AG04449 (cell line): ENCODE results near the gene SV2A.

Experiments
- CTCF ChIA-PET: fragments of 350-600 bp; formaldehyde crosslinking; extraction: SDS; loops from one replicate; lab custom pipeline; 2021; ENCODE audit warnings: antibody characterized with exemption; lab: Yijun Ruan, JAX
- POLR2A ChIA-PET: fragments of 400-600, 350-600 bp; formaldehyde crosslinking; extraction: SDS; loops from one replicate; lab custom pipeline; 2020; ENCODE audit warnings: antibody characterized with exemption, inconsistent platforms; lab: Yijun Ruan, JAX
- DNase-seq: peaks from one replicate; pipeline ENCODE4 v3.0.0-alpha.2; 2010; ENCODE audit warnings: low read depth, low spot score
- H3K4me3 ChIP-seq: 2 replicates; pipeline ENCODE4 v1.5.1; 2011; ENCODE audit warnings: low read depth, mild to moderate bottlenecking, control low read depth, low read length
- TF ChIP-seq, protein P1 (sequence below): IDR thresholded peaks from one replicate; pipeline ENCODE4 v1.5.1; 2011; ENCODE audit warnings: mild to moderate bottlenecking, moderate library complexity, low read length, control low read depth, inconsistent platforms; ENCODE audit not compliant: insufficient read depth; ENCODE audit errors: missing control alignments

The SV2A gene

DNA sequence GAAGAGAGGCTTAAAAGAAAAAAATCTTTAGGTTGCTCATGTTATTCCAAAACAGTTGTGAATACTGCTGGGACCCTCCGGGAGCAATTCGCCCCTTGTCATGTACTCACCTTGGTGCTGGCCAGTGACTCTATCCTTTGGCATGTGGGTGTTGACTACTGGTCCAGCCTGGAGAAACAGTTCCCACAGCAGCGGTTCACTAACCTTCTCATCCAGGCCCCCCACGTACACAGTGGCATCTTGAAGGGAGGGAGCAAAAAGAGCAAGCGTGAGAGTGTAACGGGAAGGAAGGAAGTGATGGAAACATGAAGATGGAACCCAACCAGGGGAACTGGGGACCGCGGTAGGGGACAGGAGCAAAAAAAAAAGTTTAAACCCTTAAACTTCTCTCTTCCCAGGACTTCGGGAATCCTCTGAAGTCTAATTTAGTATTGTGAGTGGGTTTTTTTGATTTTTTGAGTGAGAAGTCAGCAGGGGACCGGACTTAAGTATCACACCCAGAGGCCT is 9.5 kb upstream of the SV2A start:
- peak overlapping the region; percentile 99 for H3K4me3 ChIP-seq
- TF ChIP-seq, protein P1, sequence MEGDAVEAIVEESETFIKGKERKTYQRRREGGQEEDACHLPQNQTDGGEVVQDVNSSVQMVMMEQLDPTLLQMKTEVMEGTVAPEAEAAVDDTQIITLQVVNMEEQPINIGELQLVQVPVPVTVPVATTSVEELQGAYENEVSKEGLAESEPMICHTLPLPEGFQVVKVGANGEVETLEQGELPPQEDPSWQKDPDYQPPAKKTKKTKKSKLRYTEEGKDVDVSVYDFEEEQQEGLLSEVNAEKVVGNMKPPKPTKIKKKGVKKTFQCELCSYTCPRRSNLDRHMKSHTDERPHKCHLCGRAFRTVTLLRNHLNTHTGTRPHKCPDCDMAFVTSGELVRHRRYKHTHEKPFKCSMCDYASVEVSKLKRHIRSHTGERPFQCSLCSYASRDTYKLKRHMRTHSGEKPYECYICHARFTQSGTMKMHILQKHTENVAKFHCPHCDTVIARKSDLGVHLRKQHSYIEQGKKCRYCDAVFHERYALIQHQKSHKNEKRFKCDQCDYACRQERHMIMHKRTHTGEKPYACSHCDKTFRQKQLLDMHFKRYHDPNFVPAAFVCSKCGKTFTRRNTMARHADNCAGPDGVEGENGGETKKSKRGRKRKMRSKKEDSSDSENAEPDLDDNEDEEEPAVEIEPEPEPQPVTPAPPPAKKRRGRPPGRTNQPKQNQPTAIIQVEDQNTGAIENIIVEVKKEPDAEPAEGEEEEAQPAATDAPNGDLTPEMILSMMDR = no peak
- no peak for DNase-seq
- CTCF ChIA-PET = no interaction called here
- POLR2A ChIA-PET = no interaction called here

DNA sequence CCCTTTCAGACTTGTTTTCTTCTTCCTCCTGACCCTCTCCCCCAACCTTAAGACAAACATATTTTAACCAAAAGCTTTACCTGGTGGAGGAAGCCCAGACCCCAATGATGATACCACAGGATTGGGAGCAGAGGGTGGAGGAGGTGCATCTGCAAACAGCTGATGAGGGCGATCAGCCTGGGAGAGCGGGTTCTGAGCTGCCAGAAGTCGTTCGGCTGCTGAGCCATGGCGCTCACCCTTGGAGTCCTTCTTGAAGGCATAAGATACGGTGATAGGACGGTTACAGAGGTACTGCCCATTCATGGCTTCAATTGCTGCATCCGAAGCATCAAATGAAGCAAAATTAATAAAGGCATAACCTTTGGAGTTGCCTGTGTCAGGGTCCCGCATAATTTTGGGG is 8.7 kb upstream of the SV2A start:
- no peak for DNase-seq
- POLR2A ChIA-PET = no interaction called here
- TF ChIP-seq, protein P1 = no peak
- CTCF ChIA-PET = no interaction called here
- peak overlapping the region; percentile 99 for H3K4me3 ChIP-seq

DNA sequence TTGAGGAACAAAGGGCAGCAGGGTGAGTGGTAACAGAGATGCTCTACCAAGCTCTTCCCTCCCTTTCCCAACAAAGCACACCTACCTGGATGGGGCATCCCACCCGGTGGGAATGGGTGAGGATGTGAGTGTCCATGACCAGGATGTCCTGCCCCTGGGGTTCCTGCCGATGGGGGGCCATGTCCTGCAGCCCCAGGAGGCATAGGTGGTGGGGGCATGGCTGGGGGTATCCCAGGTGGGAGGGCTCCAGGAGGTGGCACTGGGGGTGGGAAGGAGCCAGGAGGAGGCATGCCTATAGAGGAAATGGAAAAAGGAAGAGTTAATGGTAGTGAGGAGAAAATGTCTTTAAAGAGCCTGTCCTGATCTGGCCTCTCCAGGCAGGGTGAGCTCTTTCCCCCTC is 8.1 kb upstream of the SV2A start:
- DNase-seq = no peak
- ChIA-PET CTCF (interaction anchor here (1.0 to 1.4 kb wide), 2 partner anchors 14 to 38 kb away, joined by 3 to 4 read pairs; a partner anchor contains a TSS), POLR2A (no interaction called here)
- TF ChIP-seq, protein P1 = no peak
- no peak overlapping the region; the same call in 1 of the 2 replicates for H3K4me3 ChIP-seq

DNA sequence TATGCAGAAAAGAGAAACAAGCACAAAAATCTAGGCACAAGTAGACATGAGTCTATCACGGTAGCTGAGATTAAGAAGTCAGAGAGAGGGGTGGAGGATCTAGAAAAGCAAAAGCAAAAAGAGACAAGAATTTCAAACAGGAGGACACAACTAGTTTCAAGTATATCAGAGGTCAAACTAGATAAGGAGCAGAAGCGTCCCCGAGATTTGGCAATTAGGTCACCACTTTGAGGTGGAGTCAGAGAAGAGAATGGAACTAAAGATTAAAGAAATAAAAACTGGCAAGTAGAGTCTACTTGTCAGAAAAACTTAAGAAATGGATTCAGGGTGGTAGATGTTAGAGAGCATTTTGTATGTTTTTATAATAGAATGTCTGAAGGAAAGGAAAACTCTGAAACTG is 7.7 kb upstream of the SV2A start:
- CTCF ChIA-PET = interaction anchor here (1.0 to 1.4 kb wide), 2 partner anchors 15 to 37 kb away, joined by 3 to 4 read pairs; a partner anchor contains a TSS
- POLR2A ChIA-PET = no interaction called here
- no peak overlapping the region for H3K4me3 ChIP-seq
- no peak for DNase-seq
- TF ChIP-seq, protein P1 = no peak

DNA sequence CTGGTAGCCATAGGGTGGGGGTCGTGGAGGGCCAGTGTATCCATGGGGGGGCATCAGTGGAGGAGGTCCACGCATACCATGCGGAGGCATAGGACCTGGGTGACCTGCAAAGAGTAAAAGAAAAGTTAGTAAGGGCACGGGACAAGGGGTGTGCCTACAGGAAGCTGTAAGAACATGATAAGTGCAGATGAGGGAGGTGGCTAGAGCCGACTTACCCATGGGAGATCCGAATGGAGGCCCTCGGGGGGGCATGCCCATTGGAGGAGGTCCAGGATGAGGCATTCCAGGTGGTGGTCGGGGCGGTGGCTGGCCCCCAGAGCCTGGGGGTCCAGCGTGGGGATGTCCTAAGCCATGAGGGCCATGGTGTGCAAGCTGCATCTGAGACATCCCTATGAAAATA is 6.0 kb upstream of the SV2A start:
- POLR2A ChIA-PET = no interaction called here
- H3K4me3 ChIP-seq = no peak overlapping the region
- DNase-seq = no peak
- CTCF ChIA-PET = interaction anchor here (1.2 kb wide), 1 partner anchor 35 kb away, joined by 4 read pairs; no protein-coding TSS in a partner anchor
- TF ChIP-seq, protein P1 = no peak

DNA sequence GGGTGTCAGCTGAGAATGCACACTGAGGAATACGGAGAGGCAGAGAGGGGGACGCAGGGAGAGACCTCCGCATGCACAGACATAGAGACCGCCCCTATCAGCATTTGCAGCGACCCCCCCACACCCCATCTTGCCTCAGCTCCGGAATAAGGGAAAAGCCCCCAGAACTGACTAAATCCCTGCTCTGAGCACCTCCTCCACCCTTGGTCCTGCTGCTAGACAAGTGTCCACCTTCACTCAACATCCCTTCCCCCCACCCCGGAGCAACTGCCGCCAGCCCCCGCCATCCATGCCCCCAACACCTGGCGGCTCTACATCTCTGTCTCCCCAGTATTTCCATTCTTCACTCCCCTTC is 769 bp downstream of the SV2A start:
- DNase-seq = no peak
- peak overlapping the region; percentile 83 for H3K4me3 ChIP-seq
- CTCF ChIA-PET = interaction anchor here (0.8 to 1.3 kb wide), 2 partner anchors 10 to 29 kb away, joined by 3 to 5 read pairs; a partner anchor contains a TSS
- TF ChIP-seq, protein P1 = no peak
- POLR2A ChIA-PET = interaction anchor here (1.5 kb wide), 1 partner anchor 29 kb away, joined by 6 read pairs; a partner anchor contains a TSS
